Fibroblast of lung (primary cell): ENCODE results near the gene S100A14. TPM values are rescaled to one million over a fixed set of nuclear protein-coding genes. Genes with fewer than 3 reads are reported as not detected.
"Not testable (repeated sequence)": the region's sequence is repeated elsewhere in the genome, so short reads cannot be mapped to it uniquely, and the experiment has no call there.

Experiments used
- DNase-seq, 2 donors: peaks; one replicate each; pipeline versions ENCODE4 v3.0.0 to v3.0.0-alpha.2; 2010; ENCODE audit warnings: low read depth in 2 of 2
- H2AFZ ChIP-seq: 2 replicates; pipeline ENCODE4 v1.5.1; 2012; ENCODE audit warnings: low read length, control low read depth, inconsistent platforms
- H3K27ac ChIP-seq: 2 replicates; pipeline ENCODE4 v1.5.1; 2011; ENCODE audit warnings: low read length, control low read depth; ENCODE audit not compliant: insufficient read depth
- H3K27me3 ChIP-seq: 2 replicates; pipeline ENCODE4 v1.5.1; 2011; ENCODE audit warnings: mild to moderate bottlenecking, low read length; ENCODE audit not compliant: control insufficient read depth, insufficient read depth
- H3K36me3 ChIP-seq: 2 replicates; pipeline ENCODE4 v1.5.1; 2011; ENCODE audit warnings: low read length; ENCODE audit not compliant: control insufficient read depth, insufficient read depth
- H3K4me1 ChIP-seq: 2 replicates; pipeline ENCODE4 v1.5.1; 2011; ENCODE audit warnings: low read length; ENCODE audit not compliant: control insufficient read depth, insufficient read depth; ENCODE audit errors: extremely low read depth
- H3K4me2 ChIP-seq: 2 replicates; pipeline ENCODE4 v1.5.1; 2011; ENCODE audit warnings: low read length, control low read depth; ENCODE audit not compliant: insufficient read depth; ENCODE audit errors: extremely low read depth
- H3K4me3 ChIP-seq, 4 experiments: fragments of 200-600 bp in 1 of 4; sonication (generic) in 1 of 4; replicated peaks in 1 of 4; 2 replicates each; pipeline ENCODE4 v1.5.1; 2011 to 2016; ENCODE audit warnings: low read length in 4 of 4, low read depth in 3 of 4, mild to moderate bottlenecking in 3 of 4, control low read depth in 2 of 4, inconsistent platforms in 1 of 4, mixed read lengths in 1 of 4; ENCODE audit not compliant: insufficient read depth in 1 of 4; ENCODE audit errors: control extremely low read depth in 1 of 4
- H3K79me2 ChIP-seq: 2 replicates; pipeline ENCODE4 v1.5.1; 2012; ENCODE audit warnings: mild to moderate bottlenecking, low read length, inconsistent platforms; ENCODE audit not compliant: control insufficient read depth, insufficient read depth
- H3K9ac ChIP-seq: 2 replicates; pipeline ENCODE4 v1.5.1; 2011; ENCODE audit warnings: mild to moderate bottlenecking, low read length, control low read depth; ENCODE audit not compliant: insufficient read depth
- H3K9me3 ChIP-seq: 2 replicates; pipeline ENCODE4 v1.5.1; 2012; ENCODE audit warnings: low read depth, low read length; ENCODE audit not compliant: control insufficient read depth, insufficient read depth
- H4K20me1 ChIP-seq: 2 replicates; pipeline ENCODE4 v1.5.1; 2011; ENCODE audit warnings: low read length; ENCODE audit not compliant: control insufficient read depth, insufficient read depth; ENCODE audit errors: extremely low read depth
- CTCF ChIP-seq, 2 donors: IDR thresholded peaks in 1 of 2; conservative IDR thresholded peaks in 1 of 2; 1 replicate in 1 of 2; 2 replicates in 1 of 2; pipeline ENCODE4 v1.5.1; 2011 to 2012; ENCODE audit warnings: low read length in 2 of 2, control low read depth in 1 of 2, inconsistent platforms in 1 of 2, low read depth in 1 of 2, mild to moderate bottlenecking in 1 of 2
- EZH2 ChIP-seq: IDR thresholded peaks from 2 replicates; pipeline ENCODE4 v1.5.1; 2012; ENCODE audit warnings: low read length, control low read depth, mild to moderate bottlenecking; ENCODE audit errors: missing control alignments
- polyA plus RNA-seq, 2 donors: library from polyadenylated mRNA; depleted of rRNA in 1 of 2; stranded (reverse) in 1 of 2; unstranded in 1 of 2; fragments of >200 nt; gene quantifications; 2 replicates each; pipeline ENCODE4 v1.2.1, GENCODE V29; 2011 to 2012; ENCODE audit warnings: missing spikeins in 1 of 2
- total RNA-seq: library from RNA; depleted of rRNA; stranded (reverse); fragments of >200 nt; gene quantifications from 2 replicates; pipeline ENCODE4 v1.2.1, GENCODE V29; 2014

S100A14 gene
- total and polyA plus RNA-seq, 2 donors (not counting 1 experiment from before 2014, with no cell fraction given): 0.33 to 0.51 TPM

- no peak overlapping the region for H3K4me2 ChIP-seq
- H3K4me3 ChIP-seq: no peak overlapping the region
- H3K9ac ChIP-seq: no peak overlapping the region
- no peaks in the 10 kb centered on the region for H3K27me3 ChIP-seq
- no peak for DNase-seq
- H3K36me3 ChIP-seq: peaks cover 31% of the 10 kb centered on the region
- peaks cover 20% of the 10 kb centered on the region for H3K79me2 ChIP-seq
- no peak for TF ChIP-seq EZH2
- no peak for TF ChIP-seq CTCF (conservative IDR thresholded peaks at IDR 0.05 in 1 of 2, IDR thresholded peaks at IDR 0.05 in 1 of 2; ENCODE audit: low read depth in 1 of 2, low read length in 2 of 2)
- no peaks in the 10 kb centered on the region for H4K20me1 ChIP-seq
- H2AFZ ChIP-seq: no peak overlapping the region
- H3K4me1 ChIP-seq: no peaks in the 10 kb centered on the region
- no peak overlapping the region for H3K27ac ChIP-seq
- no peaks in the 10 kb centered on the region for H3K9me3 ChIP-seq
Observed at GRCh38 chr1:153640861-153641260, 24.7 kb upstream of the S100A14 start.

- not testable (repeated sequence) for H3K9ac ChIP-seq, H4K20me1 ChIP-seq, DNase-seq, H2AFZ ChIP-seq, H3K4me1 ChIP-seq, H3K4me2 ChIP-seq, H3K27me3 ChIP-seq, H3K27ac ChIP-seq, H3K9me3 ChIP-seq, H3K4me3 ChIP-seq
- H3K79me2 ChIP-seq: peaks cover 27% of the 10 kb centered on the region
- H3K36me3 ChIP-seq: peaks cover 31% of the 10 kb centered on the region
Observed at GRCh38 chr1:153640213-153640612, 24.1 kb upstream of the S100A14 start.

- Histone ChIP-seq H2AFZ (no peak overlapping the region), H3K36me3 (peaks cover 28% of the 10 kb centered on the region), H3K4me1 (no peaks in the 10 kb centered on the region), H3K27me3 (no peaks in the 10 kb centered on the region), H3K9me3 (no peaks in the 10 kb centered on the region), H3K9ac (no peak overlapping the region), H3K4me2 (no peak overlapping the region), H3K79me2 (peaks cover 35% of the 10 kb centered on the region), H4K20me1 (no peaks in the 10 kb centered on the region), H3K27ac (no peak overlapping the region), H3K4me3 (no peak overlapping the region)
- no peak for TF ChIP-seq CTCF (conservative IDR thresholded peaks at IDR 0.05 in 1 of 2, IDR thresholded peaks at IDR 0.05 in 1 of 2; ENCODE audit: low read depth in 1 of 2, low read length in 2 of 2)
- no peak for TF ChIP-seq EZH2
- DNase-seq: no peak
Observed at GRCh38 chr1:153639280-153639679, 23.2 kb upstream of the S100A14 start.
